Mucosa of descending colon (tissue), 3 donors: ENCODE measurements around the gene DNAJC22. TPM values are rescaled to one million over a fixed set of nuclear protein-coding genes. Genes with fewer than 3 reads are reported as not detected.

Experiments used
- ATAC-seq: fragments of 200-7000 bp; cut with Tn5 transposase; one replicate; pipeline ENCODE4 v1.9.1; 2020; ENCODE audit warnings: mild to moderate bottlenecking, moderate library complexity
- DNase-seq, 3 donors: peaks; one replicate each; pipeline ENCODE4 v3.0.0-alpha.2; 2020
- H3K36me3 ChIP-seq: fragments of 200-600 bp; one replicate; pipeline ENCODE4 v1.8.0; 2021; ENCODE audit warnings: low read depth, mild to moderate bottlenecking
- H3K4me1 ChIP-seq: fragments of 200-600 bp; one replicate; pipeline ENCODE4 v1.8.0; 2021; ENCODE audit warnings: low read depth, mild to moderate bottlenecking
- H3K4me3 ChIP-seq: fragments of 200-600 bp; one replicate; pipeline ENCODE4 v1.8.0; 2021; ENCODE audit warnings: mild to moderate bottlenecking
- H3K9me3 ChIP-seq: fragments of 200-600 bp; one replicate; pipeline ENCODE4 v1.8.0; 2021; ENCODE audit warnings: mild to moderate bottlenecking
- intact Hi-C, 2 donors: fragments of 100-400 bp; cut with DNase I in 1 of 2; cut with micrococcal nuclease in 1 of 2; formaldehyde crosslinking; loops; one replicate each; pipeline versions ENCODE4 v1.11.0 to v1.11.1; 2022; cut with DNase I, micrococcal nuclease
- total RNA-seq, 3 donors: library from RNA; stranded (reverse); fragmentation: NEBNext Ultra II Directional in 2 of 3; extraction: Animal tissue kit (Norgen Biotek cat#: 25700) in 2 of 3; gene quantifications; one replicate each; pipeline versions ENCODE4 v1.2.1 to v1.2.4, GENCODE V29; 2021 to 2023
- TF ChIP-seq, protein P1 (sequence below): fragments of 200-600 bp; IDR thresholded peaks from one replicate; pipeline ENCODE4 v1.8.0; 2022; ENCODE audit warnings: antibody characterized with exemption, mild to moderate bottlenecking
- donor health status: DM: no; HTN: no; CAD: no; lungs with moderate emphysema.
- donor health status: DM: no; HTN: no; CAD: no.
- donor health status: DM: no; HTN: yes; CAD: no.

Gene DNAJC22
- total RNA-seq, 3 donors from 2014 or later: 6.7 to 45.7 (median 37.0) TPM

DNA sequence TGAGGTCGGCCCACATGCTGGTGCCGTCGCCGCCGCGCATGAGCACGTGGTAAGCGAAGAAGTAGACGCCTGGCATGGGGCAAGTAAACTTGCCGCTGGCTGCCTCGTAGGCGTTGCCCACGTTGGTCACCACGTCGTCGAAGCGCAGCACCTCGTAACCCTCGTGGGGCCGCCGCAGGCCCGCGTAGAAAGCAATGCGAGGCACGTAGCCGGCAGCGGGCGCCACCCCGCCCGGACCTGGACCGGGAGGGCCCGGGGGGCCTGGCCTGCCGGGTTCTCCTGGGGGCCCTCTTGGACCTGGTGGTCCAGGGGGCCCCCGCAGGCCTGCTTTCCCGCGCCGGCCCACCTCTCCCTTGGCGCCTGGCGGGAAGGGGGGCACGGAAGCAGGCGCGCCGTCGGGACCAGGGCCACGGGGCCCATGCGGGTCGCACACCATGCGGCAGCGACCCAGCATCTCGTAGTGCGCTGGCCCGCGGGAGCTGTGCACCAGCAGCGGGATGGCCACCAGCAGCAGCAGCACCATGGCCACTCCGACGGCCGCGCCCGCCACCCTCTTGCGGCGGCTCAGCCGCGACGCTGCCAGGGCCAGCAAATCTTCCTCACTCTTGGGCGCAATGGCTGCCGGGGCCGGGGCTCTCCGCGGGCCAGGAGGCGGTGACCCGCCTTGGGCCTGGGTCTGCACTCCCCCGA is 10.6 kb upstream of the DNAJC22 start:
- intact Hi-C loops: loop anchor here in 1 of 2 donors (10.0 kb wide), 1 partner anchor 51 kb away; no protein-coding TSS in a partner anchor
- no peak overlapping the region for H3K4me3 ChIP-seq

DNA sequence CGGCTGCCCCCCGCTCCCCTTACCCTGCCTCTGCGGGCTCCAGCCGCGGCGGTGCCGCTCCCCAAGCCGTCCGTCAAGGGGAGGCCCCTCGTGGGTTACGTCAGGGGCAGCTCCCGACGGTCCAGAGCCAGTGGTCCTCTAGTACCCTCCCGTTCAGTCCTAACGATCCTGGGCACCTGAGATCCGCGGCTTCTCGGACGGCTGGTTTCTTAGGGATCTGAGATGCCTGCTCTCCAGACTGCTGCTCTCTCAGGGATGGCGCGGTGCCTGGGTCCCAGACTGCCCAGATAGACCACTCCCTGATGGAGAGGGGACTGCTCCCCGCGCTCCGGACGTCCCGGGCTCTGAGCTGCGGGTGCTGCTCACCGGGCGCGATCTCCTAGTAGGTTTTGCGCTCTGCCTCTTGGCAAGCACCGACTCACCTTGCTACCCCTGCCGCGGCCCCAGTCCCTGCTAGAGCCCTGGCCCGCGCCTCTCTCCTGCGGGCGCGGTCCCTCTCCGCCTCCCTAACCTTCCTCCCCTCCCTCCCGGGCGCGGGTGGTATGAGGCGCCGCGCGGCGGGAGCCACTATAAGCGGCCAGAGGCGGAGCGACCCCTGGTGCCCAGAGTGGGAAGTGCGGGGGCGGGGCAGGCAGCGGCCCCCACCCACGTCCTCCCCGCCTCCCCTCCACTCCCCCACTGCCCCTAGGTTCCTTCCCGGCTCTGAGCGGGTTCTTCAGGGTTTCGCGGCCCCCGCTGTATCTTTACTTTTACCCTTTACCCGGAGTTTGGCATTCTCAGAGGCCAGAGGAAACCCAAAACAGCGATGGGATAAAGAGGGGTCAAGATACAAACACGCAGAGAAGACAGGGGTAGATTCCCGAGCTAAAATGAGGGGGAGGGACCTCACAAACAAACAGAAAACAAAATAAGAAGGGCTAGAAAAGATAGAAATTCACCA is 9.8 kb upstream of the DNAJC22 start, which contains the start of gene C1QL4:
C1QL4 (minus strand) TSS at position 544 of the 940 bp plus-strand sequence. CDS start 711 bp downstream, outside the sequence.
- H3K9me3 ChIP-seq: no peaks in the 10 kb centered on the region
- ATAC-seq (peak; percentile 93), DNase-seq (peak; percentile 81 to 93 (median 91))
- H3K36me3 ChIP-seq: no peaks in the 10 kb centered on the region
- peaks cover 18% of the 10 kb centered on the region for H3K4me1 ChIP-seq
- no peak within 1 kb of the TSS for H3K4me3 ChIP-seq
- intact Hi-C loops: loop anchor here in 1 of 2 donors (10.0 kb wide), 1 partner anchor 52 kb away; no protein-coding TSS in a partner anchor
- TF ChIP-seq, protein P1, sequence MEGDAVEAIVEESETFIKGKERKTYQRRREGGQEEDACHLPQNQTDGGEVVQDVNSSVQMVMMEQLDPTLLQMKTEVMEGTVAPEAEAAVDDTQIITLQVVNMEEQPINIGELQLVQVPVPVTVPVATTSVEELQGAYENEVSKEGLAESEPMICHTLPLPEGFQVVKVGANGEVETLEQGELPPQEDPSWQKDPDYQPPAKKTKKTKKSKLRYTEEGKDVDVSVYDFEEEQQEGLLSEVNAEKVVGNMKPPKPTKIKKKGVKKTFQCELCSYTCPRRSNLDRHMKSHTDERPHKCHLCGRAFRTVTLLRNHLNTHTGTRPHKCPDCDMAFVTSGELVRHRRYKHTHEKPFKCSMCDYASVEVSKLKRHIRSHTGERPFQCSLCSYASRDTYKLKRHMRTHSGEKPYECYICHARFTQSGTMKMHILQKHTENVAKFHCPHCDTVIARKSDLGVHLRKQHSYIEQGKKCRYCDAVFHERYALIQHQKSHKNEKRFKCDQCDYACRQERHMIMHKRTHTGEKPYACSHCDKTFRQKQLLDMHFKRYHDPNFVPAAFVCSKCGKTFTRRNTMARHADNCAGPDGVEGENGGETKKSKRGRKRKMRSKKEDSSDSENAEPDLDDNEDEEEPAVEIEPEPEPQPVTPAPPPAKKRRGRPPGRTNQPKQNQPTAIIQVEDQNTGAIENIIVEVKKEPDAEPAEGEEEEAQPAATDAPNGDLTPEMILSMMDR: peak; percentile 97

More for the DNA sequence above, 10.6 kb upstream of the DNAJC22 start:
- ATAC-seq (no peak), DNase-seq (no peak)
- TF ChIP-seq, protein P1: no peak
- no peaks in the 10 kb centered on the region for H3K9me3 ChIP-seq
- peaks cover 25% of the 10 kb centered on the region for H3K4me1 ChIP-seq
- H3K36me3 ChIP-seq: no peaks in the 10 kb centered on the region

DNA sequence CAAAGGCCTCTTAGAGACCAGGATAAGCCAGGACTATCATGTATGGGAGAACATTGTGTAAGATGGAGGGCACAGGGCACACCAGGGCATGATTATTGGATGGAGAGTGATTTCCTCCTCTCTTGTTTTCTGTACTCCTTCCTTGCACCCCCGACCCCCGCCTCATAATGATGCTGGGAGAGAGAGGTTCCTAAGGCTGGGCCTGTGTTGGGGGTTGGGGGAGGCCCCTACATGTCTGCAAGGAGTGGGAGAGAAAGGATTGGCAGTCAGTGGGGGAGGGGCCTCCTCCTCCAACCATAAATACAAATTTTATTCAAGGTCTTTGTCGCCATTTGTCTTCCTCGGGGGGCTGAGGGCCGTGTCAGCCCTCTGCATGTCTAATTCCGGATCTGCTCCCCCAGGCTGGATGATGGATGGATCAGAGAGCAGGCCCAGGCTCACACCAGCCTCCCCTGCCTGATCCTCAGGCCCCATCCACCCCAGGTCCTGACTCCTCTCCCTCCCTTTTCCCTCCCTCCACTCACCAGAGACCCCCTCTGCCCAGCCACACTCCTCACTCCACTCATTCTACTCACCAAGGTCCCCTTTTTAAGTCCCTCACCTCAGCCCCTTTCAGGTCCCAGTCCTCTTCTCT is 7.7 kb upstream of the DNAJC22 start:
- TF ChIP-seq, protein P1: no peak
- Histone ChIP-seq H3K9me3 (no peaks in the 10 kb centered on the region), H3K36me3 (no peaks in the 10 kb centered on the region), H3K4me1 (peaks cover 27% of the 10 kb centered on the region), H3K4me3 (no peak overlapping the region)
- DNase-seq (no peak), ATAC-seq (no peak)
- intact Hi-C loops: loop anchor here in 1 of 2 donors (10.0 kb wide), 1 partner anchor 54 kb away; no protein-coding TSS in a partner anchor

DNA sequence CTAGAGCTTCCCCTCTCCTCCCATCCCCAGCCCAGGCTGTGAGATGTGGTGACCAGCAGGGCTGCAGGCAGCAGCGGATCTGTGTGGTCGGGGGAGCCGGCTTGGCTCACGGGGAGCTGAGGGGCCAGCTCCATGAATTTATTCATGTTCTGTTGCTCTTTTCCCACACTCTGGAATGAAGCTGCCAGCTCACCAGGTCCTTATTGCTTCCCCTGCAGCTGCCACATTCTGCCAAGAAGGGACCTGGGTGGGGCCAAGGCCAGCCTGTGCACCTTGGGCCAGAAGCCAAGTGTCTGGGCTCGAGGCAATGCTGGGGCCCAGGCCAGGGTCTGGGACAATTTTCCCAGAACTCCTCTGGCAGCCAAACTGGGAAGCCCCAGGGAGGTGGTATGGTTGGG is 7.2 kb upstream of the DNAJC22 start:
- H3K9me3 ChIP-seq: no peaks in the 10 kb centered on the region
- TF ChIP-seq, protein P1: no peak
- DNase-seq (peak; percentile 77 to 80 (median 80)), ATAC-seq (peak; percentile 63)
- no peaks in the 10 kb centered on the region for H3K36me3 ChIP-seq
- H3K4me3 ChIP-seq: no peak overlapping the region
- intact Hi-C loops: loop anchor here in 1 of 2 donors (10.0 kb wide), 1 partner anchor 55 kb away; no protein-coding TSS in a partner anchor
- peaks cover 27% of the 10 kb centered on the region for H3K4me1 ChIP-seq
